HTERT RPE-1 (cell line): ENCODE results near the gene ASCL2.

Experiments used
- in situ Hi-C: fragments of 300-500 bp; cut with MboI; formaldehyde crosslinking; loops from 4 replicates; pipeline ENCODE4 v1.14.3; 2020; ENCODE audit warnings: low sequenced_read_pairs

Gene ASCL2

GRCh38 chr11:2263071-2263565 is 7.3 kb downstream of the ASCL2 start:
- in situ Hi-C loops = no loop called here

- in situ Hi-C loops = no loop called here
Measured at GRCh38 chr11:2262301-2263070, 7.9 kb downstream of the ASCL2 start.

- in situ Hi-C loops = no loop called here
Measured at GRCh38 chr11:2261436-2262230, 8.8 kb downstream of the ASCL2 start.

GRCh38 chr11:2260491-2261364 is 9.7 kb downstream of the ASCL2 start:
- in situ Hi-C loops = no loop called here

GRCh38 chr11:2259897-2260451 is 10.4 kb downstream of the ASCL2 start:
- in situ Hi-C loops = no loop called here

- in situ Hi-C loops = no loop called here
Measured at GRCh38 chr11:2259466-2259830, 10.9 kb downstream of the ASCL2 start.

GRCh38 chr11:2258501-2259465 is 11.6 kb downstream of the ASCL2 start:
- in situ Hi-C loops = no loop called here

- in situ Hi-C loops = no loop called here
Measured at GRCh38 chr11:2256951-2257700, 13.3 kb downstream of the ASCL2 start.

- in situ Hi-C loops = no loop called here
Measured at GRCh38 chr11:2256293-2256913, 14.0 kb downstream of the ASCL2 start.

GRCh38 chr11:2252018-2252417 is 18.4 kb downstream of the ASCL2 start:
- in situ Hi-C loops = no loop called here

- in situ Hi-C loops = no loop called here
Measured at GRCh38 chr11:2251138-2251537, 19.2 kb downstream of the ASCL2 start.

GRCh38 chr11:2250485-2250884 is 19.9 kb downstream of the ASCL2 start:
- in situ Hi-C loops = no loop called here

GRCh38 chr11:2250041-2250440 is 20.3 kb downstream of the ASCL2 start:
- in situ Hi-C loops = no loop called here

GRCh38 chr11:2249189-2249916 is 21.0 kb downstream of the ASCL2 start:
- in situ Hi-C loops = no loop called here

GRCh38 chr11:2248762-2249161 is 21.6 kb downstream of the ASCL2 start:
- in situ Hi-C loops = no loop called here

- in situ Hi-C loops = no loop called here
Measured at GRCh38 chr11:2248242-2248641, 22.1 kb downstream of the ASCL2 start.

- in situ Hi-C loops = no loop called here
Measured at GRCh38 chr11:2247496-2247895, 22.9 kb downstream of the ASCL2 start.

GRCh38 chr11:2240834-2241233 is 29.6 kb downstream of the ASCL2 start:
- in situ Hi-C loops = no loop called here
